H1 (cell line): ENCODE measurements around the gene SGMS1. TPM values are rescaled to one million over a fixed set of nuclear protein-coding genes. Genes with fewer than 3 reads are reported as not detected.

Experiments
- CTCF ChIA-PET: fragments of 300-600 bp; sonication (Branson Sonifier 250); formaldehyde crosslinking; loops from one replicate; lab custom pipeline; 2021; ENCODE audit not compliant: partially characterized antibody; lab: Charles Lee
- POLR2A ChIA-PET: fragments of 300-600 bp; sonication (Branson Sonifier 250); formaldehyde crosslinking; loops from one replicate; lab custom pipeline; 2021; ENCODE audit warnings: inconsistent platforms; ENCODE audit not compliant: partially characterized antibody; lab: Charles Lee
- DNase-seq, 2 experiments: peaks; one replicate each; pipeline versions ENCODE4 v3.0.0 to v3.0.0-alpha.2; 2010 to 2022; ENCODE audit warnings: low spot score in 2 of 2, low read depth in 1 of 2, mixed read lengths in 1 of 2
- FAIRE-seq: peaks from 2 replicates; lab custom pipeline; 2011; peaks lifted over from hg19 to GRCh38; lab: Jason Lieb, UNC
- H2AFZ ChIP-seq: 2 replicates; pipeline ENCODE4 v1.8.1; 2012; ENCODE audit warnings: low read length, inconsistent platforms
- H2AK5ac ChIP-seq: 2 replicates; pipeline ENCODE4 v1.6.1; 2013; ENCODE audit warnings: low read depth, low read length
- H2BK120ac ChIP-seq: replicated peaks from 2 replicates; pipeline ENCODE3; 2013; ENCODE audit warnings: low read depth, low read length, inconsistent platforms
- H2BK12ac ChIP-seq: 2 replicates; pipeline ENCODE4 v1.6.1; 2013; ENCODE audit warnings: low read depth, low read length
- H2BK15ac ChIP-seq: 2 replicates; pipeline ENCODE4 v1.6.1; 2013; ENCODE audit warnings: low read length
- H2BK20ac ChIP-seq: 2 replicates; pipeline ENCODE4 v1.6.1; 2013; ENCODE audit warnings: low read length
- H2BK5ac ChIP-seq: 2 replicates; pipeline ENCODE4 v1.6.1; 2013; ENCODE audit warnings: low read depth, low read length
- H3K14ac ChIP-seq: 2 replicates; pipeline ENCODE4 v1.6.1; 2013; ENCODE audit warnings: inconsistent platforms; ENCODE audit not compliant: insufficient read length
- H3K18ac ChIP-seq: 2 replicates; pipeline ENCODE4 v1.6.1; 2013; ENCODE audit warnings: low read length; ENCODE audit errors: extremely low read depth
- H3K23ac ChIP-seq: 2 replicates; pipeline ENCODE4 v1.6.1; 2013; ENCODE audit warnings: inconsistent platforms; ENCODE audit not compliant: insufficient read length
- H3K23me2 ChIP-seq: 2 replicates; pipeline ENCODE4 v1.6.1; 2013; ENCODE audit warnings: low read depth, low read length
- H3K27ac ChIP-seq: 2 replicates; pipeline ENCODE4 v1.6.1; 2011; ENCODE audit warnings: low read depth, low read length, inconsistent platforms
- H3K27me3 ChIP-seq, 4 experiments: replicated peaks in 1 of 4; 1 replicate in 1 of 4; 2 replicates in 3 of 4; pipeline versions ENCODE4 v1.6.1 to v1.8.1; 2011 to 2013; ENCODE audit warnings: low read length in 3 of 4, mild to moderate bottlenecking in 3 of 4, inconsistent platforms in 2 of 4, mixed read lengths in 2 of 4, moderate library complexity in 1 of 4; ENCODE audit not compliant: control insufficient read depth in 3 of 4, insufficient read depth in 3 of 4; ENCODE audit errors: extremely low read depth in 1 of 4
- H3K36me3 ChIP-seq, 4 experiments: 2 replicates each; pipeline versions ENCODE4 v1.6.1 to v1.8.1; 2011 to 2013; ENCODE audit warnings: mild to moderate bottlenecking in 4 of 4, low read length in 3 of 4, moderate library complexity in 2 of 4, control low read depth in 1 of 4, inconsistent platforms in 1 of 4; ENCODE audit not compliant: insufficient read depth in 4 of 4, control insufficient read depth in 2 of 4
- H3K4ac ChIP-seq: replicated peaks from 2 replicates; pipeline ENCODE3; 2013; ENCODE audit warnings: low read length, low read depth, mixed read lengths, inconsistent platforms; ENCODE audit not compliant: insufficient read length
- H3K4me1 ChIP-seq, 4 experiments: replicated peaks in 1 of 4; 1 replicate in 1 of 4; 2 replicates in 3 of 4; pipeline versions ENCODE4 v1.6.1 to v1.8.1; 2011 to 2013; ENCODE audit warnings: low read length in 3 of 4, inconsistent platforms in 2 of 4, mixed read lengths in 1 of 4; ENCODE audit not compliant: insufficient read depth in 4 of 4, control insufficient read depth in 3 of 4
- H3K4me2 ChIP-seq, 2 experiments: 2 replicates each; pipeline versions ENCODE4 v1.6.1 to v1.8.1; 2011 to 2013; ENCODE audit warnings: low read depth in 2 of 2, low read length in 2 of 2, control low read depth in 1 of 2, inconsistent platforms in 1 of 2, mild to moderate bottlenecking in 1 of 2; ENCODE audit not compliant: insufficient read depth in 1 of 2
- H3K4me3 ChIP-seq, 4 experiments: fragments of 200-600, 300-600 bp in 1 of 4; sonication (generic), shearing (Covaris generic), sonication (Bioruptor Twin) in 1 of 4; 2 replicates each; pipeline versions ENCODE4 v1.5.1 to v1.8.1; 2011 to 2016; ENCODE audit warnings: low read length in 4 of 4, low read depth in 3 of 4, control low read depth in 2 of 4, inconsistent platforms in 2 of 4, mild to moderate bottlenecking in 2 of 4, mixed read lengths in 1 of 4, moderate library complexity in 1 of 4; ENCODE audit not compliant: insufficient read depth in 2 of 4; ENCODE audit errors: extremely low read depth in 1 of 4
- H3K56ac ChIP-seq: replicated peaks from 2 replicates; pipeline ENCODE3; 2013; ENCODE audit warnings: low read depth, mild to moderate bottlenecking, mixed read lengths, low read length, inconsistent platforms; ENCODE audit not compliant: insufficient read length
- H3K79me1 ChIP-seq: 2 replicates; pipeline ENCODE4 v1.6.1; 2013; ENCODE audit warnings: low read depth, low read length, control low read depth
- H3K79me2 ChIP-seq, 2 experiments: 2 replicates each; pipeline versions ENCODE4 v1.6.1 to v1.8.1; 2012 to 2013; ENCODE audit warnings: low read length in 2 of 2, mild to moderate bottlenecking in 2 of 2, inconsistent platforms in 1 of 2; ENCODE audit not compliant: insufficient read depth in 2 of 2, control insufficient read depth in 1 of 2
- H3K9ac ChIP-seq, 4 experiments: replicated peaks in 1 of 4; 1 replicate in 1 of 4; 2 replicates in 3 of 4; pipeline versions ENCODE4 v1.6.1 to v1.8.1; 2011 to 2013; ENCODE audit warnings: low read depth in 3 of 4, low read length in 3 of 4, control low read depth in 2 of 4, mild to moderate bottlenecking in 2 of 4, moderate library complexity in 2 of 4, inconsistent platforms in 1 of 4; ENCODE audit errors: extremely low read depth in 1 of 4
- H3K9me3 ChIP-seq, 2 experiments: 2 replicates each; pipeline versions ENCODE4 v1.6.1 to v1.8.1; 2012 to 2013; ENCODE audit warnings: mild to moderate bottlenecking in 2 of 2, moderate library complexity in 2 of 2, control low read depth in 1 of 2, inconsistent platforms in 1 of 2, low read depth in 1 of 2, low read length in 1 of 2, mixed read lengths in 1 of 2; ENCODE audit not compliant: insufficient read depth in 2 of 2
- H4K20me1 ChIP-seq, 2 experiments: replicated peaks in 1 of 2; 2 replicates each; pipeline versions ENCODE3 to v1.8.1; 2011 to 2013; ENCODE audit warnings: inconsistent platforms in 2 of 2, low read length in 2 of 2, mild to moderate bottlenecking in 1 of 2; ENCODE audit not compliant: insufficient read depth in 2 of 2, control insufficient read depth in 1 of 2
- H4K5ac ChIP-seq: 2 replicates; pipeline ENCODE4 v1.6.1; 2013; ENCODE audit warnings: low read length, low read depth, mixed read lengths, inconsistent platforms; ENCODE audit not compliant: insufficient read length
- H4K8ac ChIP-seq: 2 replicates; pipeline ENCODE4 v1.8.0; 2013; ENCODE audit warnings: mild to moderate bottlenecking, moderate library complexity, low read length, inconsistent platforms; ENCODE audit not compliant: insufficient read depth; ENCODE audit errors: extremely low read depth
- H4K91ac ChIP-seq: replicated peaks from 2 replicates; pipeline ENCODE3; 2013; ENCODE audit warnings: low read length, mixed read lengths, inconsistent platforms; ENCODE audit not compliant: insufficient read length
- CBX8 ChIP-seq: fragments of 300-800, 300-1000 bp; sonication (generic); IDR thresholded peaks from 2 replicates; pipeline ENCODE4 v1.7.1; 2016; ENCODE audit warnings: low read depth, low read length, borderline replicate concordance
- HDAC2 ChIP-seq, 2 experiments: fragments of 300-600 bp in 1 of 2; sonication (generic) in 1 of 2; IDR thresholded peaks; 2 replicates each; pipeline ENCODE4 v1.6.1; 2011 to 2012; ENCODE audit warnings: low read depth in 2 of 2, low read length in 2 of 2, mild to moderate bottlenecking in 2 of 2, moderate library complexity in 2 of 2, borderline replicate concordance in 1 of 2, inconsistent platforms in 1 of 2
- POLR2AphosphoS5 ChIP-seq: IDR thresholded peaks from 2 replicates; pipeline ENCODE4 v1.6.1; 2011; ENCODE audit warnings: low read depth, low read length
- SP1 ChIP-seq: IDR thresholded peaks from 2 replicates; pipeline ENCODE4 v1.6.1; 2011; ENCODE audit warnings: low read depth, low read length
- TAF1 ChIP-seq: IDR thresholded peaks from 2 replicates; pipeline ENCODE4 v1.6.1; 2011; ENCODE audit warnings: mild to moderate bottlenecking, low read depth, low read length
- WGBS, 2 experiments: shearing (Covaris generic) in 1 of 2; methylation state at CpG; one replicate each; pipeline versions ENCODE4 v1.1.6 to v1.1.7; 2013 to 2015; ENCODE audit warnings: low lambda C conversion rate in 2 of 2, mixed read lengths in 2 of 2, inconsistent platforms in 1 of 2, low coverage in 1 of 2, missing lambda C conversion rate in 1 of 2; ENCODE audit not compliant: insufficient replicate concordance in 2 of 2, insufficient coverage in 1 of 2, insufficient read length in 1 of 2; ENCODE audit errors: extremely low coverage in 1 of 2, missing lambda C conversion rate in 1 of 2; 5-methylcytosine and 5-hydroxymethylcytosine counted together
- polyA plus RNA-seq, 7 experiments: library from polyadenylated mRNA; depleted of rRNA in 3 of 7; stranded (reverse) in 5 of 7; unstranded in 2 of 7; fragments of >200 nt in 5 of 7; fragments of 200-250 nt in 2 of 7; gene quantifications; 1 replicate in 5 of 7; 2 replicates in 1 of 7; 4 replicates in 1 of 7; pipeline versions ENCODE4 v1.2.1 to v1.2.3, GENCODE V29; 2011 to 2013; ENCODE audit warnings: missing spikeins in 2 of 7, mixed read lengths in 2 of 7
- total RNA-seq: library from RNA; stranded (reverse); fragmentation: NEBNext Ultra II Directional; extraction: Animal tissue kit (Norgen Biotek cat#: 25700); gene quantifications from 2 replicates; pipeline ENCODE4 v1.2.1, GENCODE V29; 2021

Gene SGMS1
- total and polyA plus RNA-seq, 2 of the 8 experiments (the other 6 are each of a cell fraction or from before 2014, with no cell fraction given): 6.0 to 15.6 TPM

- Histone ChIP-seq H2AFZ (no peak overlapping the region), H3K9me3 (no peaks in the 10 kb centered on the region), H3K14ac (no peak overlapping the region), H3K18ac (no peak overlapping the region), H3K4ac (no peak overlapping the region), H3K27me3 (no peaks in the 10 kb centered on the region), H4K91ac (no peak overlapping the region), H3K4me3 (no peak overlapping the region), H3K4me1 (peaks cover 0 to 5% (median 1%) of the 10 kb centered on the region in 4 experiments; a peak in 5 of 7 replicates), H2BK12ac (no peak overlapping the region), H3K27ac (no peak overlapping the region), H3K36me3 (no peaks in the 10 kb centered on the region), H4K20me1 (no peaks in the 10 kb centered on the region), H2BK15ac (no peak overlapping the region), H2AK5ac (no peak overlapping the region), H3K56ac (no peak overlapping the region), H2BK20ac (no peak overlapping the region), H4K8ac (no peak overlapping the region), H2BK120ac (no peak overlapping the region), H3K79me1 (0 out of 2 replicates have a peak, but pooled peaks cover 2% of the 10 kb centered on the region), H2BK5ac (no peak overlapping the region), H3K23me2 (no peaks in the 10 kb centered on the region), H3K23ac (no peak overlapping the region), H3K9ac (no peak overlapping the region), H3K4me2 (no peak overlapping the region), H4K5ac (no peak overlapping the region), H3K79me2 (no peaks in the 10 kb centered on the region)
- FAIRE-seq (no peak), DNase-seq (no peak)
- ChIA-PET CTCF (interaction anchor here (0.6 to 2.1 kb wide), 4 partner anchors 9 to 132 kb away, joined by 3 to 13 read pairs (median 4); no protein-coding TSS in a partner anchor), POLR2A (no interaction called here)
- 88% methylated on average over 3 of the region's 3 CpGs; no CpG with 5 or more reads in 1 of the 2 experiments for WGBS, 2 experiments
- TF ChIP-seq POLR2AphosphoS5: no peak
- no peak for TF ChIP-seq HDAC2 (IDR thresholded peaks at IDR 0.05; ENCODE audit: borderline replicate concordance in 1 of 2, low read depth in 2 of 2, low read length in 2 of 2)
- TF ChIP-seq TAF1: no peak
- TF ChIP-seq CBX8: no peak
- no peak for TF ChIP-seq SP1
These were observed 200.3 kb downstream of the SGMS1 start for GRCh38 chr10:50423448-50423847.
